Suppressor macrophage (primary cell): ENCODE data around the gene MYOC.
"Not testable (repeated sequence)": the region's sequence is repeated elsewhere in the genome, so short reads cannot be mapped to it uniquely, and the experiment has no call there.

Source experiments
- DNase-seq, 4 experiments: peaks; one replicate each; pipeline ENCODE4 v3.0.0-alpha.2; 2020 to 2022

MYOC gene

DNA sequence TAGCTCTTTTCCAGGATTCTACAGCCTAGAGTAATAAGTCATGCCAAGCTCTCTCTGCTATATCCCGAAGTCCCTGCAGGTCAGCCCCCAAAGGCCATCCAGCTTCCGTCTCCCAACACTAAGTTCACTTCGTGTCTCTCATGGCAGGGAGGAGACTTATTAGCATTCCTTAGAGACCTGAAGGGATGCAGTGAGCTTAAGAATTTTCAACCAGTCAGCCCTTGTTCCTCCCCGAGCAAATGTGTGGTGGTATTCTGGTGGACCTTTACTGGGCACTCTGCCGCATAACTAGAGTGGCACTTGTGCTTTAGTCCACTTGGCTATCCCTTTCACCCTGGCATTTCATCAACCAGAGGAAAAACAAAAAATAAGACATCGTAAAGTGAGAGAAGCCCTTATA lies 49.4 kb downstream of the MYOC start:
- not testable (repeated sequence) for DNase-seq

DNA sequence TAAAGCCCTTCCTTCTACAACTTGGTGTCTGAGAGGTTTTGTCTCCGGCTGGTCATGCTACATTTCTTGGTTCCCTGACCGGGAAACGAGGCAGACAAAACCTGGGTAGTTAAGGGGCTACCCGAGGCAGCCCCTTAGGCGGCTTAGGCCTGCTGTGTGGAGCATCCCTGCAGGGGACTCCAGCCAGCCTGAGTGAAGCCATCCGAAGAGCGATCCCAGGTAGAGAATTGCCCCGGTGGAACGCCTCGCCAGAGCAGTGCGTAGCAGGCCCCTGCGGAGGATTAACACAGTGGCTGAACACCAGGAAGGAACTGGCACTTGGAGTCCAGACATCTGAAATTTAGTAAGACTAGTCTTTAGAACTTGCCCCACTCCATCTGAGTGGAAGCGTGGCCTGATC lies 51.6 kb downstream of the MYOC start:
- no peak for DNase-seq

DNA sequence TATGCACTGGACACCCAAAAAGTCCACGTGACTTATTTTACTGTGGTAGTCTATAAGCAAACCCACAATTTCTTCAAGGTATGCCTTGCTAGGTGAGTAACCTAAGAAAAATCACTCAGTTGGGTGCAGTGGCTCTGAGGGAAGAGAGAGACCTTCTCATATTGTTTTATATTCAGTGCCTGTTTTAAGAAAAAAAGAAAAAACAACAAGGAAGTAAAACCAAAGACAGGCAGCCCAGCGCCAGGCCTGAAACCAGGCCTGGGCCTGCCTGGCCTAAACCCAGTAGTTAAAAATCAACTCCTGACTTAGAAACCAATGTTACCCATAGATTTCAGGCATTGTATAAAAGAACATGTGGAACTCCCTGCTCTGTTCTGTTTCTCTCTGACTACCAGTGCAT lies 52.2 kb downstream of the MYOC start:
- not testable (repeated sequence) for DNase-seq

DNA sequence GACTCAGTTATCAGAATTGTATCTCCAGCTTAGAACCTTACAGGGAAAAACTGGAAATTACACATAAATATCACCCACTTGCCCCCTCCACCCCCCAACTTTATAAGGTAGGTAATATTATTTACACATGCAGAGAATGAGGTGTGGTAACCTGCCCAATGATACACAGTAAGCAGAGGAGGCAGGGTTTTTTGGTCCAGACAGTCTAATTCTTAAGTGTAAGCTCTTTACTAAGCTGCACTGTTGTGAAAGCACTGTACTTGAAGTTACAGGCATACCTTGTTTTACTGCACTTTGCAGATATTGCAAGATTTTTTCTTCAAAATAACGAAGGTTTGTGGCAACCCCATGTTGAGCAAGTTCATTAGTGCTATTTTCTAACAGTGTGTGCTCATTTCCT lies 55.3 kb downstream of the MYOC start:
- no peak for DNase-seq

DNA sequence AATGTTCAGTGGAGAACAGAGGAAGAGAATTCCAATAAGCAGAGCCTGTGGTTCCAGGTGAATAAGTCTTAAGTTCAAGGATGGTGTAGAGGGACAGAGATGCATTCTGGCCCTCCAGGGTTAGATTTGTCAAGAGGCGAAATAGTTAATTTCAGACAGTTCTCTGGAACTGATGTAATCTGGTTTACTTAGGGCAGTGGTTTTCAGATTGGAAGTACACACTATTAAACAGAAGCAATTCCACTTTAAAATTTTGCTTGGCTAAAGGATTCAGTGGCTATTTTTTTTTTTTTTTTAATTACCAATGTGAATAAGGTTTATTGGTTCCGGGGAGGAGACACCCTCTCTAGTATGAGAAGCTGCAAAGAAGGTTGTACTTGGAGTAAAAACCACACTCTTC lies 55.8 kb downstream of the MYOC start:
- no peak for DNase-seq

DNA sequence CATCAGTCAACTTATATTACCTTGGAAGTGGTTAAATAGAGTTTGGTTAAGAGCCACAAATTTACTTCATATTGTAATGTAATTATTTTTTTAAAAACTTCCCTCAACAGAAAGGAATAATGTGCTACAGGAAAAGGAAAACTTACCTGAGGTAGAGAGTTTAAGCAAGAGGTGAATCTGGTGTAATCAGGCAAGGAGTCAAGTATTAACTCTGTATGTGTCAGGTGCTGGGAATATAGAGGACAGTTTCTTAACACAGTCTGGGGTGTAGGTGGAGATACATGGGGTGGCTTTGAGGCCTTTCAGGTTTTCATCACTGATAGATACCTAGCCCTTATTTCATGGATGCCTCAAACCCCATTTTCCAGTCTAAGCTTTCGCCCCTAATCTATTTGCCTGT lies 56.4 kb downstream of the MYOC start:
- no peak for DNase-seq

DNA sequence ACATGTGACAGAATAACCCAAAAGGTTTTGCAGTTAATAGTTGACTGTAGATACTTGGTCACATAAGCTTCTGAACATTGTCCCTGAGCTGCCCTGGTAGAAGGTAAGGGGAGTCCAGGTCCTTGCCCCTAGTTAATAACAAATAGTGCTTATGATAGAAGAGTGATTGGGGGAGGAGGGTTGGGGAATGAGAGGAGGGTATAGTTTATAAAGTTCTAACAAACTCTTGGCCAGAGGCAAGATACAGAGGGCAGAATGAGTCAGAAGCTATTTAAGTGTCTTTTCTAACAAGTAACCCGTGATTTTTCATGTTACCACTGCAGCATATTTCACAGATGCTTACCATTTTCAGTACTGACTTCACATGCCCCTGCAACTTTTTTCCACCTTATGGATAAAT lies 57.2 kb downstream of the MYOC start:
- DNase-seq: no peak

DNA sequence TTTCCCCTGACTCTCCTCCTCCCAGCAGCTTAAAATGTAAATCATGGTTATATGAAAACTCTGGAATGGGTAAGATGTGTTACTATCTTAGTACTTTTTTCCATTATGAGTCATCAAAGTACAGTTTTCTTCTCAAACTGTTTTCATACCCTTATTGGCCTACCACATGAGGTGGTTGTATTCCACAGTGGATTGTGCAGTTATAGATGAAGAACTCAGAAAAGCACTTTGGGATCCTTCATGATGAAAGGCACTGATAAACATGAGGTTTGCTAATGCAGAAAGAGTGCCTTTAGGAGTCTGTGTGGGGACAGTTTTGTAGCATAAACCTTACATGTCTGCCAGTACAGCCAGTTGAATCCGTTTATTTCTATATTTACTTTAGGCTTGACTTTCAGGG lies 62.5 kb downstream of the MYOC start:
- DNase-seq: no peak

DNA sequence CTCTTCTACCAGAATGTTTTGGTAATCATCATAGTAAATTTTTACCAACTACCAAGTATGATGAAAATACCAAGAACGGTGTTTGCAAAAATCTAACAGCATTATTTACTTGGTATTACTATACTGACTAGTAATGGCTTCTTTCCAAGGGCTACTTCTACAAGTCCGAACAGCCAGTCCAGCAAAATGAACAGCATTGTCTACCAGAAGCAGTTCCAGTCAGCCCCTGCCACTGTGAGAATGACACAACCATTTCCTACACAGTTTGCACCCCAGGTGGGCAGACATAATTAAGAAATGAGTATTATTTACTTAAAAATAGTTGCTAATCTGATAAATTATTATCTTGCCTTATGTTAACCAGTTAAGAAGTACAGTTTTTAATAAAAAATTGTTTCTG lies 64.3 kb downstream of the MYOC start:
- DNase-seq: no peak

DNA sequence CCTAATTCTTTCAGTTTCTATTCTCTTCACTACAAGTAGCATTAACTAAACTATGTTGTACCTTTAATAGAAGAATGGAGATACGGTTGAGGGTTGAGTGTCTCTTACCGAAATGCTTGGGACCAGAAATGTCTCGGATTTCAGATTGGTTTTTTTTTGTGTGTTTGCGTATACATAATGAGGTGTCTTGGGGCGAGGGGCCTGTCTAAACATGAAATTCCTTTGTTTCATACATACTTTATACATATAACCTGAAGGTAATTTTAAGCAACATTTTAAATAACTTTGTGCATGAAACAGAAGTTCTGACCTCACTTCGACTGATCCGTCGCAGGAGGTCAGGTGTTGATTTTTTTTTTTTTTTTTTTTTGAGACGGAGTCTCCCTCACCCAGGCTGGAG lies 66.8 kb downstream of the MYOC start:
- no peak for DNase-seq
